ENCODE data around the gene MIER1.

The MIER1 gene

GRCh38 chr1:66985835-66986234 is 61.0 kb downstream of the MIER1 start:
- POLR2A ChIA-PET: no interaction called here
- Histone ChIP-seq H3K4me3 (ENCODE audit: control insufficient read depth in 1 of 7, extremely low read depth in 1 of 7, insufficient read depth in 4 of 7, low read depth in 2 of 7, low read length in 6 of 7) (no peak overlapping the region), H3K27ac (ENCODE audit: insufficient read depth in 1 of 2, low read depth in 1 of 2, low read length in 2 of 2, poor library complexity in 1 of 2, severe bottlenecking in 2 of 2) (no peak overlapping the region), H3K36me3 (ENCODE audit: control insufficient read depth in 4 of 4, insufficient read depth in 4 of 4, low read length in 3 of 4) (peaks cover 14 to 63% (median 31%) of the 10 kb centered on the region in 4 experiments), H3K9me3 (ENCODE audit: control extremely low read depth in 1 of 5, control insufficient read depth in 4 of 5, insufficient read depth in 2 of 5, low read depth in 1 of 5, low read length in 4 of 5) (no peaks in the 10 kb centered on the region), H3K4me1 (ENCODE audit: control extremely low read depth in 1 of 4, control insufficient read depth in 4 of 4, insufficient read depth in 4 of 4, low read length in 3 of 4) (peaks cover 0 to 7% (median 2%) of the 10 kb centered on the region in 4 experiments), H3K27me3 (replicated peaks in 2 of 5; ENCODE audit: control insufficient read depth in 4 of 5, insufficient read depth in 5 of 5, low read length in 4 of 5) (no peaks in the 10 kb centered on the region)
- no CpG with 5 or more reads among the region's 1 CpG for WGBS (ENCODE audit: insufficient coverage)
- CTCF ChIA-PET: interaction anchor here (0.7 kb wide), 1 partner anchor 51 kb away, joined by 3 read pairs; no protein-coding TSS in a partner anchor
- no peak for DNase-seq

GRCh38 chr1:66993076-66993475 is 68.3 kb downstream of the MIER1 start:
- peaks cover 0 to 19% (median 5%) of the 10 kb centered on the region in 4 experiments for H3K36me3 ChIP-seq (ENCODE audit: control insufficient read depth in 4 of 4, insufficient read depth in 4 of 4, low read length in 3 of 4)
- POLR2A ChIA-PET: no interaction called here
- CTCF ChIA-PET: interaction anchor here (1.1 to 2.0 kb wide), 4 partner anchors 9 to 156 kb away, joined by 3 to 11 read pairs (median 4); no protein-coding TSS in a partner anchor
- no peak overlapping the region for H3K4me3 ChIP-seq (ENCODE audit: control insufficient read depth in 1 of 7, extremely low read depth in 1 of 7, insufficient read depth in 4 of 7, low read depth in 2 of 7, low read length in 6 of 7)
- peaks cover 0 to 6% (median 0%) of the 10 kb centered on the region in 4 experiments for H3K4me1 ChIP-seq (ENCODE audit: control extremely low read depth in 1 of 4, control insufficient read depth in 4 of 4, insufficient read depth in 4 of 4, low read length in 3 of 4)
- no peak overlapping the region for H3K27ac ChIP-seq (ENCODE audit: insufficient read depth in 1 of 2, low read depth in 1 of 2, low read length in 2 of 2, poor library complexity in 1 of 2, severe bottlenecking in 2 of 2)
- DNase-seq: no peak
- no peaks in the 10 kb centered on the region for H3K9me3 ChIP-seq (ENCODE audit: control extremely low read depth in 1 of 5, control insufficient read depth in 4 of 5, insufficient read depth in 2 of 5, low read depth in 1 of 5, low read length in 4 of 5)
- WGBS (ENCODE audit: insufficient coverage): 89% methylated on average over 3 of the region's 3 CpGs
- no peaks in the 10 kb centered on the region for H3K27me3 ChIP-seq (replicated peaks in 2 of 5; ENCODE audit: control insufficient read depth in 4 of 5, insufficient read depth in 5 of 5, low read length in 4 of 5)

GRCh38 chr1:66996018-66996682 is 71.4 kb downstream of the MIER1 start:
- DNase-seq: peak; percentile 87 to 94 (median 93)
- H3K27me3 ChIP-seq (replicated peaks in 2 of 5; ENCODE audit: control insufficient read depth in 4 of 5, insufficient read depth in 5 of 5, low read length in 4 of 5): no peaks in the 10 kb centered on the region
- ChIA-PET CTCF (interaction anchor here (0.9 to 3.2 kb wide), 18 partner anchors 9 to 231 kb away, joined by 3 to 54 read pairs (median 4); partner anchors contain the start of gene SLC35D1), POLR2A (no interaction called here)
- no peaks in the 10 kb centered on the region for H3K9me3 ChIP-seq (ENCODE audit: control extremely low read depth in 1 of 5, control insufficient read depth in 4 of 5, insufficient read depth in 2 of 5, low read depth in 1 of 5, low read length in 4 of 5)
- H3K27ac ChIP-seq (ENCODE audit: insufficient read depth in 1 of 2, low read depth in 1 of 2, low read length in 2 of 2, poor library complexity in 1 of 2, severe bottlenecking in 2 of 2): no peak overlapping the region
- H3K36me3 ChIP-seq (ENCODE audit: control insufficient read depth in 4 of 4, insufficient read depth in 4 of 4, low read length in 3 of 4): peaks cover under 1 to 6% (median 4%) of the 10 kb centered on the region in 4 experiments
- 73% methylated on average over 6 of the region's 7 CpGs for whole genome bisulfite sequencing (ENCODE audit: insufficient coverage)
- peak overlapping the region in 2 of 7 experiments; percentile 16 to 67 for H3K4me3 ChIP-seq (ENCODE audit: control insufficient read depth in 1 of 7, extremely low read depth in 1 of 7, insufficient read depth in 4 of 7, low read depth in 2 of 7, low read length in 6 of 7)
- H3K4me1 ChIP-seq (ENCODE audit: control extremely low read depth in 1 of 4, control insufficient read depth in 4 of 4, insufficient read depth in 4 of 4, low read length in 3 of 4): peaks cover 7 to 22% (median 12%) of the 10 kb centered on the region in 4 experiments

DNA sequence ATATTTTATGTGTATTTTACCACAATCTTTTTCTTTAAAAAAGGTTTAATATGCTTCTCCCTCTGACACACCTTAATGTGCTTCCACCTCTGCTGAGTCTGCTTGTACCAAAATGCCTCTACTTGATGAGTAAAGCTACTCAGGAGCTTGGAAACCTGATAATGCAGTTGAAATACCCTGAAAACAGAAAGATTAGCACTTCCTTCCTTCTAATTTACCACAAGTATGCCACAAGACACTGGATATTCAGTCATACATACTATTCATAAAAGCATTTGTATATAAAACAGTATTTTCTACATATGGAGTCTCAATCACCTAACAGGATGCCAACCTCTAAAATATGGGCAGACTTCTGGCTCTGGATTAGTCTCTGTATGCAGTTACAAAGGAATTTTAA is 74.2 kb downstream of the MIER1 start:
- Histone ChIP-seq H3K4me1 (ENCODE audit: control extremely low read depth in 1 of 4, control insufficient read depth in 4 of 4, insufficient read depth in 4 of 4, low read length in 3 of 4) (peaks cover 10 to 32% (median 18%) of the 10 kb centered on the region in 4 experiments), H3K4me3 (ENCODE audit: control insufficient read depth in 1 of 7, extremely low read depth in 1 of 7, insufficient read depth in 4 of 7, low read depth in 2 of 7, low read length in 6 of 7) (no peak overlapping the region), H3K36me3 (ENCODE audit: control insufficient read depth in 4 of 4, insufficient read depth in 4 of 4, low read length in 3 of 4) (peaks cover 2 to 26% (median 9%) of the 10 kb centered on the region in 4 experiments), H3K27ac (ENCODE audit: insufficient read depth in 1 of 2, low read depth in 1 of 2, low read length in 2 of 2, poor library complexity in 1 of 2, severe bottlenecking in 2 of 2) (no peak overlapping the region), H3K9me3 (ENCODE audit: control extremely low read depth in 1 of 5, control insufficient read depth in 4 of 5, insufficient read depth in 2 of 5, low read depth in 1 of 5, low read length in 4 of 5) (no peaks in the 10 kb centered on the region), H3K27me3 (replicated peaks in 2 of 5; ENCODE audit: control insufficient read depth in 4 of 5, insufficient read depth in 5 of 5, low read length in 4 of 5) (no peaks in the 10 kb centered on the region)
- DNase-seq: peak; percentile 44 to 76 (median 60)
- ChIA-PET POLR2A (no interaction called here), CTCF (interaction anchor here (0.6 to 3.1 kb wide), 3 partner anchors 150 to 235 kb away, joined by 3 to 20 read pairs (median 4); no protein-coding TSS in a partner anchor)

DNA sequence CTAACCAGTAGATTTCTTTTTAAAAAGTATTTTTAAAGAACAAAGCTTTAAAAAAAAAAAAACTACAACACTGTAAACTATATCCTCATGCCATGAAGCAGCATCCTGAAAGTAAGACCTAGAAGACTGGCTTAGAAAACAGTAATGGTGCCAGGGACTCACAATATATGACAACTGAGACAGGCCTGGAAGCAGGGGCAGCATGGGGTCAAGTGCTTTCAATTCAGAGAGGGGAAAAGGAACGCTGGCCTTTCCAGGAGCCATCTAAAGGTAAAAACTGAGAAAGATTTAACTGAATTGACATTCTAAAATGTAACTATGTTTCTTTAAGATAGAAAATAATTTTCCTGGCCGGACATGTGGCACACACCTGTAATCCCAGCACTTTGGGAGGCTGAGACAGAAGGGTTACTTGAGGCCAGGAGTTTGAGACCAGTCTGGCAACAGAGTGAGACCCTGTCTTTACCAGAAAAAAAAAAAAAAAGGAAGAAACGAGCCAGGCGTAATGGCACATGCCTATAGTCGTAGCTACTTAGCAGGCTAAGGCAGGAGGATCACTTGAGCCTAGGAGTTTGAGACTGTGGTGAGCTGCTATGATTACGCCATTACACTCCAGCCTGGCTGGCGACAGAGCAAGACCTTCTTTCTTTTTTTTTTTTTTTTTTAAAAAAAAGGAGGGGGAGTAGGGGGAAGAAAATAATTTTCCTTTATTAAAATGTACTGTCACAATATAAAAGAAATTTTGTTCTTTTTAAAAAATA is 75.0 kb downstream of the MIER1 start:
- peak in 2 of 3 donors; percentile 55 to 70 for DNase-seq
- CTCF ChIA-PET: interaction anchor here (0.6 to 3.1 kb wide), 5 partner anchors 57 to 236 kb away, joined by 3 to 20 read pairs (median 4); no protein-coding TSS in a partner anchor
- Histone ChIP-seq H3K27me3 (replicated peaks in 2 of 5; ENCODE audit: control insufficient read depth in 4 of 5, insufficient read depth in 5 of 5, low read length in 4 of 5) (no peaks in the 10 kb centered on the region), H3K36me3 (ENCODE audit: control insufficient read depth in 4 of 4, insufficient read depth in 4 of 4, low read length in 3 of 4) (peaks cover 2 to 28% (median 13%) of the 10 kb centered on the region in 4 experiments), H3K9me3 (ENCODE audit: control extremely low read depth in 1 of 5, control insufficient read depth in 4 of 5, insufficient read depth in 2 of 5, low read depth in 1 of 5, low read length in 4 of 5) (no peaks in the 10 kb centered on the region), H3K4me3 (ENCODE audit: control insufficient read depth in 1 of 7, extremely low read depth in 1 of 7, insufficient read depth in 4 of 7, low read depth in 2 of 7, low read length in 6 of 7) (no peak overlapping the region), H3K4me1 (ENCODE audit: control extremely low read depth in 1 of 4, control insufficient read depth in 4 of 4, insufficient read depth in 4 of 4, low read length in 3 of 4) (peaks cover 10 to 32% (median 18%) of the 10 kb centered on the region in 4 experiments), H3K27ac (ENCODE audit: insufficient read depth in 1 of 2, low read depth in 1 of 2, low read length in 2 of 2, poor library complexity in 1 of 2, severe bottlenecking in 2 of 2) (no peak overlapping the region)
- no CpG with 5 or more reads among the region's 7 CpGs for WGBS (ENCODE audit: insufficient coverage)
- POLR2A ChIA-PET: no interaction called here

- peaks cover 10 to 26% (median 18%) of the 10 kb centered on the region in 4 experiments for H3K4me1 ChIP-seq (ENCODE audit: control extremely low read depth in 1 of 4, control insufficient read depth in 4 of 4, insufficient read depth in 4 of 4, low read length in 3 of 4)
- POLR2A ChIA-PET: interaction anchor here (0.6 kb wide), 2 partner anchors 60 to 70 kb away, joined by 3 to 4 read pairs; no protein-coding TSS in a partner anchor
Observed at GRCh38 chr1:67001682-67002425, 77.1 kb downstream of the MIER1 start.

More at GRCh38 chr1:67001682-67002425, 77.1 kb downstream of the MIER1 start:
- H3K9me3 ChIP-seq (ENCODE audit: control extremely low read depth in 1 of 5, control insufficient read depth in 4 of 5, insufficient read depth in 2 of 5, low read depth in 1 of 5, low read length in 4 of 5): no peaks in the 10 kb centered on the region
- H3K27me3 ChIP-seq (replicated peaks in 2 of 5; ENCODE audit: control insufficient read depth in 4 of 5, insufficient read depth in 5 of 5, low read length in 4 of 5): no peaks in the 10 kb centered on the region
- CTCF ChIA-PET: interaction anchor here (1.0 to 3.1 kb wide), 6 partner anchors 10 to 212 kb away, joined by 3 to 20 read pairs (median 5); no protein-coding TSS in a partner anchor
- H3K36me3 ChIP-seq (ENCODE audit: control insufficient read depth in 4 of 4, insufficient read depth in 4 of 4, low read length in 3 of 4): peaks cover 2 to 31% (median 14%) of the 10 kb centered on the region in 4 experiments
- no peak overlapping the region for H3K27ac ChIP-seq (ENCODE audit: insufficient read depth in 1 of 2, low read depth in 1 of 2, low read length in 2 of 2, poor library complexity in 1 of 2, severe bottlenecking in 2 of 2)
- no peak overlapping the region for H3K4me3 ChIP-seq (ENCODE audit: control insufficient read depth in 1 of 7, extremely low read depth in 1 of 7, insufficient read depth in 4 of 7, low read depth in 2 of 7, low read length in 6 of 7)
- WGBS (ENCODE audit: insufficient coverage): 72% methylated on average over 4 of the region's 5 CpGs
- no peak for DNase-seq
